GM21786 (cell line): Measurements from ENCODE around the gene PTPRK.
"Not testable (repeated sequence)": the region's sequence is repeated elsewhere in the genome, so short reads cannot be mapped to it uniquely, and the experiment has no call there.

Experiments
- ATAC-seq: cut with Tn5 transposase; IDR thresholded peaks from one replicate; pipeline ENCODE4 v1.9.1; 2021; ENCODE audit not compliant: unreplicated experiment

Gene PTPRK

GRCh38 chr6:128047989-128048388 lies 472.4 kb downstream of the PTPRK start:
- no peak for ATAC-seq

- ATAC-seq = no peak
Measured at GRCh38 chr6:128046033-128046432, 474.4 kb downstream of the PTPRK start.

- ATAC-seq = no peak
Measured at GRCh38 chr6:128039543-128039942, 480.9 kb downstream of the PTPRK start.

GRCh38 chr6:128036808-128037570 lies 483.4 kb downstream of the PTPRK start:
- no peak for ATAC-seq

- no peak for ATAC-seq
Measured at GRCh38 chr6:128033156-128033555, 487.2 kb downstream of the PTPRK start.

- no peak for ATAC-seq
Measured at GRCh38 chr6:128032042-128032441, 488.4 kb downstream of the PTPRK start.

GRCh38 chr6:128029826-128030225 lies 490.6 kb downstream of the PTPRK start:
- peak; percentile 92 for ATAC-seq

GRCh38 chr6:128028183-128028582 lies 492.2 kb downstream of the PTPRK start:
- ATAC-seq = no peak

GRCh38 chr6:128025478-128025877 lies 494.9 kb downstream of the PTPRK start:
- ATAC-seq = no peak

- ATAC-seq = no peak
Measured at GRCh38 chr6:128024969-128025368, 495.4 kb downstream of the PTPRK start.

GRCh38 chr6:128024046-128024445 lies 496.4 kb downstream of the PTPRK start:
- no peak for ATAC-seq

- ATAC-seq = no peak
Measured at GRCh38 chr6:128018821-128019220, 501.6 kb downstream of the PTPRK start.

GRCh38 chr6:128017288-128017687 lies 503.1 kb downstream of the PTPRK start:
- ATAC-seq = no peak

GRCh38 chr6:128007658-128008057 lies 512.7 kb downstream of the PTPRK start:
- ATAC-seq = no peak

- no peak for ATAC-seq
Measured at GRCh38 chr6:128005009-128005408, 515.4 kb downstream of the PTPRK start.

GRCh38 chr6:128000363-128000762 lies 520.0 kb downstream of the PTPRK start:
- ATAC-seq = no peak

GRCh38 chr6:127998985-127999384 lies 521.4 kb downstream of the PTPRK start:
- no peak for ATAC-seq

- ATAC-seq = no peak
Measured at GRCh38 chr6:127997496-127998164, 522.8 kb downstream of the PTPRK start.

- no peak for ATAC-seq
Measured at GRCh38 chr6:127996925-127997324, 523.5 kb downstream of the PTPRK start.

GRCh38 chr6:127992144-127992543 lies 528.3 kb downstream of the PTPRK start:
- ATAC-seq = no peak

GRCh38 chr6:127990074-127990473 lies 530.3 kb downstream of the PTPRK start:
- ATAC-seq = no peak

GRCh38 chr6:127980996-127981395 lies 539.4 kb downstream of the PTPRK start:
- no peak for ATAC-seq

GRCh38 chr6:127978185-127978584 lies 542.2 kb downstream of the PTPRK start:
- not testable (repeated sequence) for ATAC-seq
